Astrocyte (in vitro differentiated cells and primary cell): Measurements from ENCODE around the gene NDUFA8.

Experiments
- EZH2 ChIP-seq: IDR thresholded peaks from 2 replicates; pipeline ENCODE4 v1.6.1; 2012; ENCODE audit warnings: mild to moderate bottlenecking, low read length, inconsistent platforms; ENCODE audit not compliant: insufficient read depth
- TF ChIP-seq, protein P1 (sequence below): IDR thresholded peaks from 2 replicates; pipeline ENCODE4 v1.5.1; 2011; ENCODE audit warnings: low read depth, mild to moderate bottlenecking, inconsistent platforms, low read length, moderate library complexity; ENCODE audit not compliant: insufficient read depth

DNA sequence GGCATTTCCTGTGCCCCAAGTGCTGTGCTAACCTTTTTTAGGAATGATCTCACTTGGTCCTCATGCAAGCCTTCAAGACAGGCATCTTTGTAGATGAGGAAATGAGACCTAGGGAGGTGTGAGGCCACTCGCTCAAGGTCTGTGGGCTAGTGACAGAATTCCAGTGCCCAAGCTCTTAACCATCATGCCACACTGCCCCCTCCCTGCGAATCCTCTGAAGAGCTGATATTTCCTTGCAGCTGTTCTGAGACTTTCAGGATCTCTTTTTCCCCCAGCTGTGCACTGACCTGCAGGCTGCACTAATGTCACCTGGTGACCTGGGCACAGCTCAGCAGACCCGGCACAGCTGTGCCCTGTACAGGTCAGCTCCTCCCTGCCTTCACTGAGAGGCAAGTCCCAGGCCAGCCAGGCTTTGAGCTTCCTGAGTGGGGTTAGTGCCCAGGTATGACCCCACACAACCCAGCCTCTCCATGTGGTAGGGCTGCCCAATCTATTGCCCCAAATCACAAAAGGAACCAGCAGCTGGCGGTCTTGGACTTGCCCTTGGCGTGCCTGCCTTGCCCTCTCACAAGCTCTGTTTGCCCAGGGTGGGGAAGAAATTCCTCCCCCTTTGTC, 32.8 kb upstream of the NDUFA8 start:
- TF ChIP-seq, protein P1, sequence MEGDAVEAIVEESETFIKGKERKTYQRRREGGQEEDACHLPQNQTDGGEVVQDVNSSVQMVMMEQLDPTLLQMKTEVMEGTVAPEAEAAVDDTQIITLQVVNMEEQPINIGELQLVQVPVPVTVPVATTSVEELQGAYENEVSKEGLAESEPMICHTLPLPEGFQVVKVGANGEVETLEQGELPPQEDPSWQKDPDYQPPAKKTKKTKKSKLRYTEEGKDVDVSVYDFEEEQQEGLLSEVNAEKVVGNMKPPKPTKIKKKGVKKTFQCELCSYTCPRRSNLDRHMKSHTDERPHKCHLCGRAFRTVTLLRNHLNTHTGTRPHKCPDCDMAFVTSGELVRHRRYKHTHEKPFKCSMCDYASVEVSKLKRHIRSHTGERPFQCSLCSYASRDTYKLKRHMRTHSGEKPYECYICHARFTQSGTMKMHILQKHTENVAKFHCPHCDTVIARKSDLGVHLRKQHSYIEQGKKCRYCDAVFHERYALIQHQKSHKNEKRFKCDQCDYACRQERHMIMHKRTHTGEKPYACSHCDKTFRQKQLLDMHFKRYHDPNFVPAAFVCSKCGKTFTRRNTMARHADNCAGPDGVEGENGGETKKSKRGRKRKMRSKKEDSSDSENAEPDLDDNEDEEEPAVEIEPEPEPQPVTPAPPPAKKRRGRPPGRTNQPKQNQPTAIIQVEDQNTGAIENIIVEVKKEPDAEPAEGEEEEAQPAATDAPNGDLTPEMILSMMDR, result no peak
- no peak for TF ChIP-seq EZH2
